ENCODE measurements around the gene WDFY3. TPM values are rescaled to one million over a fixed set of nuclear protein-coding genes. Genes with fewer than 3 reads are reported as not detected.

Gene WDFY3
- total and polyA plus RNA-seq, 2 of the 4 experiments (the other 2 are of a cell fraction): 12.5 to 58.1 TPM

DNA sequence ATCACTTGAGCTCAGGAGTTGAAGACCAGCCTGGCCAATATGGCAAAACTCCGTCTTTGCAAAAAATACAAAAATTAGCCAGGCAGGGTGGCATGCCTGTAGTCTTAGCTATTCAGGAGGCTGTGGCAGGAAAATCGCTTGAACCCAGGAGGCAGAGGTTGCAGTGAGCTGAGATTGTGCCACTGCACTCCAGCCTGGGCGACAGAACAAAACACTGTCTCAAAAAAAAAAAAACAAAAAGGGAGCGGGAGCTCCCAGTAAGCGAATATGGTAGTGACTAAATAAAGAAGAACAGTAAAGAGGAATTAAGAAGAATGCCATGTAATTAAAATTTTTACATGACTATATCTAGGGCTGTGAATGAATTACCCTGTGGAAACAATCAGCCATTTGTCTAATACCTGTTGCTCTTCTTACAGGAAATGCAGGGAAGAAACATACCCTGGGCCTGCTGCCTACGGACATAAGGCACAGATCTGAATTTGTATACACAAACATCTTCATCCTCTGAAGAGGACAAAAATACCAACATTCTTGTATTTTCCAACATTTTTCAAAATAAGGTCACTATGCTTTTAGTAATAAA, 11.4 kb downstream of the WDFY3 start:
- Histone ChIP-seq H3K4me3 (ENCODE audit: insufficient read depth, low read depth, low read length) (no peak overlapping the region), H2AK9ac (replicated peaks; ENCODE audit: low read depth, low read length, poor library complexity) (no peak overlapping the region), H3K4me2 (ENCODE audit: low read depth, low read length) (no peak overlapping the region), H2BK15ac (ENCODE audit: low read depth, low read length) (no peak overlapping the region), H3K36me3 (ENCODE audit: control insufficient read depth, insufficient read depth, low read length) (no peaks in the 10 kb centered on the region), H3K27me3 (ENCODE audit: control insufficient read depth, insufficient read depth, low read length) (no peaks in the 10 kb centered on the region), H3K23ac (ENCODE audit: low read depth, low read length) (no peak overlapping the region; the same call in 1 of the 2 replicates), H3K14ac (replicated peaks; ENCODE audit: low read depth, low read length) (no peak overlapping the region), H3K27ac (ENCODE audit: insufficient read depth, low read length) (no peak overlapping the region), H3K79me1 (ENCODE audit: low read depth in 1 of 2, low read length in 2 of 2) (peaks cover 13 to 60% of the 10 kb centered on the region in 2 experiments), H3K4ac (ENCODE audit: low read depth, low read length) (no peak overlapping the region), H3K56ac (ENCODE audit: extremely low read depth, insufficient read depth, low read length) (no peak overlapping the region), H3K4me1 (ENCODE audit: control insufficient read depth, insufficient read depth, low read length) (peaks cover 8% of the 10 kb centered on the region; the same call in 1 of the 2 replicates), H2BK5ac (ENCODE audit: low read depth, low read length, poor library complexity, severe bottlenecking) (no peak overlapping the region), H4K20me1 (ENCODE audit: insufficient read depth, low read length) (peaks cover 62% of the 10 kb centered on the region), H4K8ac (ENCODE audit: low read depth in 2 of 2, low read length in 2 of 2) (no peak overlapping the region), H2BK120ac (ENCODE audit: low read depth, low read length) (no peak overlapping the region), H2AK5ac (ENCODE audit: low read depth, low read length) (no peak overlapping the region), H4K91ac (ENCODE audit: insufficient read depth, low read depth, low read length) (no peak overlapping the region), H3K18ac (ENCODE audit: low read depth, low read length) (no peak overlapping the region), H3K9me1 (ENCODE audit: insufficient read depth, low read length) (peaks cover 11% of the 10 kb centered on the region), H3K9me3 (ENCODE audit: control insufficient read depth, insufficient read depth, low read length) (no peaks in the 10 kb centered on the region), H2AFZ (replicated peaks; ENCODE audit: low read length, poor library complexity) (no peak overlapping the region), H4K5ac (ENCODE audit: low read depth, low read length) (no peak overlapping the region), H2BK20ac (ENCODE audit: low read depth, low read length) (no peak overlapping the region), H3K9ac (ENCODE audit: low read depth, low read length) (no peak overlapping the region)
- in situ Hi-C loops (cut with MboI; ENCODE audit: low sequenced_read_pairs) (no loop called here), dilution Hi-C loops (cut with HindIII; ENCODE audit: low sequenced_read_pairs, unreplicated experiment) (no loop called here), intact Hi-C loops (cut with micrococcal nuclease) (no loop called here)
- CTCF ChIA-PET: no interaction called here
- TF ChIP-seq, protein P1, sequence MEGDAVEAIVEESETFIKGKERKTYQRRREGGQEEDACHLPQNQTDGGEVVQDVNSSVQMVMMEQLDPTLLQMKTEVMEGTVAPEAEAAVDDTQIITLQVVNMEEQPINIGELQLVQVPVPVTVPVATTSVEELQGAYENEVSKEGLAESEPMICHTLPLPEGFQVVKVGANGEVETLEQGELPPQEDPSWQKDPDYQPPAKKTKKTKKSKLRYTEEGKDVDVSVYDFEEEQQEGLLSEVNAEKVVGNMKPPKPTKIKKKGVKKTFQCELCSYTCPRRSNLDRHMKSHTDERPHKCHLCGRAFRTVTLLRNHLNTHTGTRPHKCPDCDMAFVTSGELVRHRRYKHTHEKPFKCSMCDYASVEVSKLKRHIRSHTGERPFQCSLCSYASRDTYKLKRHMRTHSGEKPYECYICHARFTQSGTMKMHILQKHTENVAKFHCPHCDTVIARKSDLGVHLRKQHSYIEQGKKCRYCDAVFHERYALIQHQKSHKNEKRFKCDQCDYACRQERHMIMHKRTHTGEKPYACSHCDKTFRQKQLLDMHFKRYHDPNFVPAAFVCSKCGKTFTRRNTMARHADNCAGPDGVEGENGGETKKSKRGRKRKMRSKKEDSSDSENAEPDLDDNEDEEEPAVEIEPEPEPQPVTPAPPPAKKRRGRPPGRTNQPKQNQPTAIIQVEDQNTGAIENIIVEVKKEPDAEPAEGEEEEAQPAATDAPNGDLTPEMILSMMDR (conservative IDR thresholded peaks at IDR 0.05; ENCODE audit: low read depth, low read length): no peak
- no peak for TF ChIP-seq SMC3 (IDR thresholded peaks at IDR 0.05; ENCODE audit: low read depth, low read length)
- no TSS peak for BruUV-seq (replicated peaks)
- no peak for ATAC-seq (ENCODE audit: low read depth)
- POLR2A ChIA-PET (ENCODE audit: unreplicated experiment): interaction anchor here (0.6 kb wide), 1 partner anchor 134 kb away, joined by 5 read pairs; no protein-coding TSS in a partner anchor
- no peak for DNase-seq
- 80% methylated on average over 1 of the region's 6 CpGs; no CpG with 5 or more reads in 1 of the 2 experiments for WGBS, 2 experiments (ENCODE audit: extremely low coverage in 2 of 2, insufficient read length in 1 of 2)
